Breast epithelium (tissue), 4 donors: Measurements from ENCODE around the gene SRL. TPM values are rescaled to one million over a fixed set of nuclear protein-coding genes. Genes with fewer than 3 reads are reported as not detected.

Experiments used
- DNase-seq, 2 donors: peaks; one replicate each; pipeline ENCODE4 v3.0.0-alpha.2; 2019; ENCODE audit warnings: low spot score in 2 of 2
- H3K27ac ChIP-seq, 2 donors: fragments of 200-600 bp; sonication (generic) in 1 of 2; one replicate each; pipeline ENCODE4 v1.5.1; 2016 to 2019; ENCODE audit warnings: mild to moderate bottlenecking in 1 of 2
- H3K27me3 ChIP-seq, 2 donors: fragments of 200-600 bp; sonication (generic) in 1 of 2; one replicate each; pipeline versions ENCODE4 v1.5.1 to v1.6.0; 2017 to 2019; ENCODE audit warnings: control low read depth in 1 of 2, mild to moderate bottlenecking in 1 of 2
- H3K36me3 ChIP-seq: fragments of 200-600 bp; one replicate; pipeline ENCODE4 v1.5.1; 2019
- H3K4me1 ChIP-seq, 2 donors: fragments of 200-600 bp; sonication (generic); one replicate each; pipeline ENCODE4 v1.5.1; 2016 to 2019; ENCODE audit warnings: control low read depth in 1 of 2
- H3K4me3 ChIP-seq, 3 donors: fragments of 200-600 bp; sonication (generic); 1 replicate in 2 of 3; 2 replicates in 1 of 3; pipeline ENCODE4 v1.5.1; 2016 to 2019; ENCODE audit warnings: mild to moderate bottlenecking in 3 of 3, moderate library complexity in 2 of 3
- H3K9me3 ChIP-seq, 2 donors: fragments of 200-600 bp; sonication (generic) in 1 of 2; one replicate each; pipeline ENCODE4 v1.5.1; 2016 to 2019; ENCODE audit warnings: control low read depth in 1 of 2
- POLR2A ChIP-seq: fragments of 450-650 bp; IDR thresholded peaks from one replicate; pipeline ENCODE4 v1.6.1; 2016; ENCODE audit warnings: antibody characterized with exemption, mild to moderate bottlenecking, moderate library complexity
- POLR2AphosphoS5 ChIP-seq, 3 donors: sonication (generic); formaldehyde crosslinking; IDR thresholded peaks; one replicate each; pipeline ENCODE4 v1.6.1; 2017; ENCODE audit warnings: antibody characterized with exemption in 3 of 3
- intact Hi-C: fragments of 100-400 bp; cut with DNase I; formaldehyde crosslinking; loops from one replicate; pipeline ENCODE4 v1.15.1; 2023; ENCODE audit warnings: low total_unique reads
- total RNA-seq, 3 donors: library from RNA; depleted of rRNA; stranded (reverse); fragments of >200 nt; gene quantifications; one replicate each; pipeline ENCODE4 v1.1.0, GENCODE V29; 2016
- TF ChIP-seq, protein P1 (sequence below), 3 donors: fragments of 450-650 bp; IDR thresholded peaks; one replicate each; pipeline ENCODE4 v1.5.1; 2016 to 2017; ENCODE audit warnings: antibody characterized with exemption in 3 of 3, mild to moderate bottlenecking in 3 of 3, moderate library complexity in 3 of 3

The SRL gene
- under 1 TPM; 0.32 to 0.98 (median 0.44) TPM for total RNA-seq

DNA sequence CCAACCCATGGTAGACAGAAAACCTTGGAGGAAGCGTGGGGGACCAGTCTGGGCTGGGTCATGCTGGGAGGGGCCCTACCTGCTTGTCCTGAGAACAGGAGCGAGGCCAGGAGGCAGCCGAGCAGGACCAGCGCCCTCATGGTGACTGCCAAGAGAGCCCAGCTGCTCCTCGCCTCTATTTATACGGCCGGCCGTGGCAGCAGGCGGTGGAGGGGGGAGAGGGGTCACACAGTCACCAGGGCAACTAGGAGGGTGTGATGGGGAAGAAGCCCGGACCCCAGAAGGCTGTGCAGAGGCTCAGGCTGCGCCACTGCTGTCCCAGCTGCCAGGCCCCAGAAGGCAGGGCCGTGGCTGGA lies at the start of gene SRL:
Gene SRL, minus strand, starts transcription at position 153 of the 356 bp plus-strand sequence. Its CDS starts 13 bp downstream, at position 140.
- TF ChIP-seq, protein P1, sequence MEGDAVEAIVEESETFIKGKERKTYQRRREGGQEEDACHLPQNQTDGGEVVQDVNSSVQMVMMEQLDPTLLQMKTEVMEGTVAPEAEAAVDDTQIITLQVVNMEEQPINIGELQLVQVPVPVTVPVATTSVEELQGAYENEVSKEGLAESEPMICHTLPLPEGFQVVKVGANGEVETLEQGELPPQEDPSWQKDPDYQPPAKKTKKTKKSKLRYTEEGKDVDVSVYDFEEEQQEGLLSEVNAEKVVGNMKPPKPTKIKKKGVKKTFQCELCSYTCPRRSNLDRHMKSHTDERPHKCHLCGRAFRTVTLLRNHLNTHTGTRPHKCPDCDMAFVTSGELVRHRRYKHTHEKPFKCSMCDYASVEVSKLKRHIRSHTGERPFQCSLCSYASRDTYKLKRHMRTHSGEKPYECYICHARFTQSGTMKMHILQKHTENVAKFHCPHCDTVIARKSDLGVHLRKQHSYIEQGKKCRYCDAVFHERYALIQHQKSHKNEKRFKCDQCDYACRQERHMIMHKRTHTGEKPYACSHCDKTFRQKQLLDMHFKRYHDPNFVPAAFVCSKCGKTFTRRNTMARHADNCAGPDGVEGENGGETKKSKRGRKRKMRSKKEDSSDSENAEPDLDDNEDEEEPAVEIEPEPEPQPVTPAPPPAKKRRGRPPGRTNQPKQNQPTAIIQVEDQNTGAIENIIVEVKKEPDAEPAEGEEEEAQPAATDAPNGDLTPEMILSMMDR (IDR thresholded peaks at IDR 0.05): no peak
- TF ChIP-seq POLR2AphosphoS5 (IDR thresholded peaks at IDR 0.05) (no peak), POLR2A (no peak)
- Histone ChIP-seq H3K4me3 (no peak within 1 kb of the TSS), H3K36me3 (no peaks in the 10 kb centered on the region), H3K27ac (no peak within 1 kb of the TSS), H3K4me1 (no peaks in the 10 kb centered on the region), H3K9me3 (no peaks in the 10 kb centered on the region), H3K27me3 (no peaks in the 10 kb centered on the region)
- no peak for DNase-seq
- intact Hi-C loops: no loop called here

DNA sequence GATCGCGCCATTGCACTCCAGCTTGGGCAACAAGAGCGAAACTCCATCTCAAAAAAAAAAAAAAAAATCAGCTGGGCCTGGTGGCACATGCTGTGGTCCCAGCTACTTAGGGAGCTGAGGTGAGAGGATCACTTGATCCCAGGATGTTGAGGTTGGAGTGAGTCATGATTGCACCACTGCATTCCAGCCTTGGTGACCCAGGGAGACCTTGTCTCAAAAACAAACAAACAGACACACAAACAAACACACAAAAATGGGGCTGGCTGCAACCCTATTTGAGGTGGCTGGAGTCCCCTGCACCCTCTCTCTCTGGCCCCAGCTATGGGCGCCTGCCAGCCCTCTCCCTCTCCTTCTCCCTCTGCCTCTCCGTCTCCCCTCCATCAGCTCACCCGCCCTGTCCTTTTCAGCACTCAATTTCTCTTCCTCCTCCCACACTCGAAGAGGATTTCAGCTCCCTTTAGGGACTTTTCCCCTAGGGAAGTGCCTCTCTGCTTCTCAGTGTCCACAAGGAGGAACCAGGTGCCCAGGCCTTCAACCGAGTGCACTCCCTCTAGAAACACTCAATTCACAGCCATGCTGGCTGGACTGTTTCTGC lies 48.5 kb upstream of the SRL start:
- no peak overlapping the region for H3K4me3 ChIP-seq
- H3K36me3 ChIP-seq: no peaks in the 10 kb centered on the region
- H3K9me3 ChIP-seq: no peaks in the 10 kb centered on the region
- no peak overlapping the region for H3K27ac ChIP-seq
- H3K4me1 ChIP-seq: peaks cover 0 to 10% of the 10 kb centered on the region in 2 donors
- DNase-seq: no peak
- intact Hi-C loops: no loop called here
- no peak for TF ChIP-seq POLR2AphosphoS5 (IDR thresholded peaks at IDR 0.05)
- TF ChIP-seq POLR2A: no peak
- TF ChIP-seq, protein P1 (IDR thresholded peaks at IDR 0.05): no peak
- no peaks in the 10 kb centered on the region for H3K27me3 ChIP-seq

DNA sequence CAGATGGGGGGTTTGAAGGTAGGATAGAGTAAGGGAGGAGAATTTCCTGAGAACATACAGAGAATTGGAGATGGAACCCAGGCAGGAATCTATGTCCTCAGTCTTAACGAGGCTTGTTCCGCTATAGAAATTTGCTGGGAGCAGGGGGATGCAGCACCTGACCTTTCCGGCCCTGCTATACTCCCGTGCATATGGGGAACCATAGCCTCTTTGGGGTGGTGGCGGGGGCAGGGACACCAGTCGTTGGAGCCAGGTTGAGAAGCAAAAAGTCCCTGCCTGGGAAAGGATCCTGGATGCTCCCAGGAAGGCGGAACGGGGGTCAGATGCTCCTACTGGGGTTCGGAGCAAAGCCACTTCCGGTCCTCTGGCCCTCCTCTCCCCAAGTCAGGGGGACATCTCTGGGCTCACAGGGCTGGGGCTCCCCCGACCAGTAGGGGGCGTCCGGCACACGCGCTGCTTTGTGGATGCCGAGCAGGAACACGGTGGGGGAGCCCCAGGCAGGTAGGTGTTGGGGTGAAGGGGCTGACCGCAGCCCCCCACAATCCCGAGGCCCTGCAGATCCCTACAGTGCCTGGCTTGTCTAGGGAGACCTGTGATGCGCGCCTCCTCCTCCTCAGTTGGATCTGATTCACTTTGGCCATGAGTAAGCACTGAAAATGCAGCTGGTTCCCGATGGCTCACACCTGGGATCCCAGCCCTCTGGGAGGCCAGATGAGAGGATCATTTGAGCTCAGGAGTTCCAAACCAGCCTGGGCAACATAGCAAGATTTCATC lies 46.5 kb upstream of the SRL start:
- intact Hi-C loops: no loop called here
- Histone ChIP-seq H3K4me1 (peaks cover 0 to 6% of the 10 kb centered on the region in 2 donors), H3K27me3 (no peaks in the 10 kb centered on the region), H3K4me3 (peak overlapping the region in 2 of 3 donors; percentile 9 to 42), H3K9me3 (no peaks in the 10 kb centered on the region), H3K36me3 (no peaks in the 10 kb centered on the region), H3K27ac (no peak overlapping the region)
- peak; percentile 57 to 74 for DNase-seq
- TF ChIP-seq POLR2A (no peak), POLR2AphosphoS5 (IDR thresholded peaks at IDR 0.05) (no peak)
- TF ChIP-seq, protein P1 (IDR thresholded peaks at IDR 0.05): peak; percentile 70 to 92 (median 88)

DNA sequence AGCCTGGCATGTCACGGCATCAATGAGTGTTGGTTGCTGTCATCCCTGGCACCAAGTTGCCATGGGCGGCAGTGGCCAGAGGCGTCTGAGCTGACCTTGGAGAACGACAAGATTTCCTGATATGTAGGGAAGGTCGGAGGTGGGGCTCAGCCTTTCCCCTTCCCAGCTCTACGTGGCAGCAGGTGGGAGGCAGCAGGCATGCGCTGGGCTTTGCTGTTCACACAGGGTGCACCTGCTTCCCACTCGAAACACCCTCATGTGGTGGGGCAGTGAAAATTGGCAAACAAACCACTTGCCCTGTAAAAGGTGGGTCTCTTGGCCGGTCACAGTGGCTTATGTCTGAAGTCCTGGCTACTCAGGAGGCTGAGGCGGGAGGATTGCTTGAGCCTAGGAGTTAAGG lies 43.3 kb upstream of the SRL start:
- no peak for TF ChIP-seq POLR2AphosphoS5 (IDR thresholded peaks at IDR 0.05)
- TF ChIP-seq, protein P1 (IDR thresholded peaks at IDR 0.05): no peak
- no peak for TF ChIP-seq POLR2A
- H3K36me3 ChIP-seq: no peaks in the 10 kb centered on the region
- DNase-seq: no peak
- H3K4me1 ChIP-seq: peaks cover 0 to 4% of the 10 kb centered on the region in 2 donors
- intact Hi-C loops: no loop called here
- H3K27ac ChIP-seq: no peak overlapping the region
- H3K9me3 ChIP-seq: no peaks in the 10 kb centered on the region
- H3K4me3 ChIP-seq: no peak overlapping the region
- no peaks in the 10 kb centered on the region for H3K27me3 ChIP-seq

DNA sequence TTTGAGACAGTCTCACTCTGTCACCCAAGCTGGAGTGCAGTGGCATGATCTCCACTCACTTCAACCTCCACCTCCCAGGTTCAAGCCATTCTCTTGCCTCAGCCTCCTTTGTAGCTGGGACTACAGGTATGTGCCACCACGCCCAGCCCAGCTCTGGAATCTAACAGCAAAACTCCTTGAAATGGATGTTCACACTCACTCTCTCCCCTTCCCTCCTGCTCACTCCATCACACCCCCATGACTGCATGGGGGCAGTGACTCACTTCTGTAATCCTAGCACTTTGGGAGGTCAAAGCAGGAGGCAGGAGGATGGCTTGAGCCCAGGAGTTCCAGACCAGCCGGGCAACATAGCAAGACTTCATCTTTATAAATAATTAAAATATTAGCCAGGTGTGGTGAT lies 42.1 kb upstream of the SRL start:
- DNase-seq: no peak
- Histone ChIP-seq H3K4me3 (no peak overlapping the region), H3K9me3 (no peaks in the 10 kb centered on the region), H3K36me3 (no peaks in the 10 kb centered on the region), H3K27ac (no peak overlapping the region), H3K4me1 (peaks cover 0 to 4% of the 10 kb centered on the region in 2 donors), H3K27me3 (no peaks in the 10 kb centered on the region)
- TF ChIP-seq POLR2AphosphoS5 (IDR thresholded peaks at IDR 0.05) (no peak), POLR2A (no peak)
- TF ChIP-seq, protein P1 (IDR thresholded peaks at IDR 0.05): no peak
- intact Hi-C loops: no loop called here
